GM12892 (cell line): ENCODE results near the gene C2orf72.
"Not testable (repeated sequence)": the region's sequence is repeated elsewhere in the genome, so short reads cannot be mapped to it uniquely, and the experiment has no call there.

Experiments used
- DNase-seq: peaks from one replicate; pipeline ENCODE4 v3.0.0; 2011; ENCODE audit not compliant: insufficient read length
- FAIRE-seq: peaks from 2 replicates; lab custom pipeline; 2011; peaks lifted over from hg19 to GRCh38; lab: Jason Lieb, UNC
- POLR2A ChIP-seq: IDR thresholded peaks from 2 replicates; pipeline ENCODE4 v1.6.1; 2011; ENCODE audit warnings: low read depth, low read length, control low read depth
- POLR2AphosphoS5 ChIP-seq: IDR thresholded peaks from 2 replicates; pipeline ENCODE4 v1.6.1; 2011; ENCODE audit warnings: low read depth, low read length, control low read depth
- TAF1 ChIP-seq: IDR thresholded peaks from 2 replicates; pipeline ENCODE4 v1.6.1; 2011; ENCODE audit warnings: low read depth, mild to moderate bottlenecking, control low read depth, low read length, borderline replicate concordance

The C2orf72 gene

DNA sequence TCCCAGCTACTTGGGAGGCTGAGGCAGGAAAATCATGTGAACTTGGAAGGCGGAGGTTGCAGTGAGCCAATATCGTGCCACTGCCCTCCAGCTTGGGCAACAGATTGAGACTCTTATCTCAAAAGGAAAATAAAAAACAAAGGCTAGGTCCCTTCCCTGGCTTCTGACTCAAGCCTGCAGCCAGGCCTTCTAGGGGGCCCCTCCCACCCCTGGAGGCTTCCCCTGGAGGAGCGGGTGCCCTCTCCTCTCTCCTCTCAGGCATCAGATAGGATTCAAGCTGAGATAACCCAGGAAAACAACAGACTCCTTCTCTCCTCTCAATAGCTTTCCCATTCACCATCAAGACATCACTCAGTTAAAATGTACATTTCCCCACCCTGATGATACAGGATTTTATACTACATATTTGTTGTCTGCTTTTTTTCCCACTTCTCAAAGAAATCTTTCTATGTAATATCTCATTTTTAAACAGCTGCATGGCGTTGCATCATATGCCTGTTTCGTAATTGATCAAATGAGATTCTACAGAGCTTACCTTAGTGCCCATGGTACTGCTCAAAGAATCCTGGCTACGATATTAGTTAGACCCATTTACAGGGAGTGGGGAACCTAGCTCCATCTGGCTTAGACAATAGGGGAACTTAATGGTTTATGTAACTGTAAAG is 20.6 kb upstream of the C2orf72 start:
- FAIRE-seq: no peak
- TF ChIP-seq POLR2A (no peak), TAF1 (no peak)
- DNase-seq: no peak

DNA sequence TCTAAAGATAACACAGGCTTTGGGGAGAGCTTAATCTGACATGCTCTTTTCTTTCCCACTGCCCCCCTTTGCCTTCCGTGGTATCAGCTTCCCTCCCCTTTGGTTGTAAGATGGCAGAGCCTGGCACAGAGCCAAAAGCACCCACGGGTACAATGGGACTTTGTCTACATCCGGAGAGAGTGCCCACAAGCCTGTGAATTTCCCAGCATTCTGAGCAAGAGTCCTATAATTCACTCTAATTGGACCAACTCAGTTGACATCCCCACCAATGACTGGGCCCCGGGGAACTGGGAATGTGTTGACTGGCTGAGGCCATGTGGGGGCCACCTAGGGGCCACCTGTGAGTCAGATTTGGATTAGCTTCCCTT is 20.1 kb upstream of the C2orf72 start:
- DNase-seq: no peak
- no peak for TF ChIP-seq POLR2A
- TF ChIP-seq TAF1: no peak
- no peak for TF ChIP-seq POLR2AphosphoS5
- FAIRE-seq: no peak

GRCh38 chr2:231018184-231018583 is 19.1 kb upstream of the C2orf72 start:
- no peak for DNase-seq
- FAIRE-seq: no peak

GRCh38 chr2:231025059-231025458 is 12.3 kb upstream of the C2orf72 start:
- not testable (repeated sequence) for FAIRE-seq, DNase-seq

More at GRCh38 chr2:231018184-231018583, 19.1 kb upstream of the C2orf72 start:
- TF ChIP-seq POLR2A (no peak), POLR2AphosphoS5 (no peak), TAF1 (no peak)

DNA sequence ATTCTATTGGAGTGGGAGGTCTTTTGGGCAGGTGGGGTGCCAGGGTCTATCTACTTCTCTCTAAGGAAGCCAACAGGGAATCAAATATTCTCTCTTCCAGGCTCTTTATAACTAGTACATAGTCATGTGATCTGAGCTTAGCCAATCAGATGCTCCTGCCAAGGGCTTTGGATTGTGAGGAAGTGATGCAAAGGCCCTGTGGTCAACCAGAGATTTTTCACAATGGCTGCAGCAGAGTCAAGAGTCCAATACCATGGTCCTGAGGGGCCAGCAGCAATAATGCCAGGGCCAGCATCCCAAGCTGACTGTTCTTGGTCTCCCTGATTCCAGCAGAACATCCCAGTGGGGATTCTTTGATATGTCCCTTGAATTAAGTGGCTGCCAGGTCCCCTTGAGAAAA is 8.4 kb upstream of the C2orf72 start:
- DNase-seq (no peak), FAIRE-seq (no peak)
- no peak for TF ChIP-seq POLR2A
- TF ChIP-seq TAF1: no peak

- TF ChIP-seq POLR2A: no peak
- no peak for TF ChIP-seq TAF1
- no peak for TF ChIP-seq POLR2AphosphoS5
- no peak for DNase-seq
- no peak for FAIRE-seq
Measured at GRCh38 chr2:231029563-231029962, 7.8 kb upstream of the C2orf72 start.

DNA sequence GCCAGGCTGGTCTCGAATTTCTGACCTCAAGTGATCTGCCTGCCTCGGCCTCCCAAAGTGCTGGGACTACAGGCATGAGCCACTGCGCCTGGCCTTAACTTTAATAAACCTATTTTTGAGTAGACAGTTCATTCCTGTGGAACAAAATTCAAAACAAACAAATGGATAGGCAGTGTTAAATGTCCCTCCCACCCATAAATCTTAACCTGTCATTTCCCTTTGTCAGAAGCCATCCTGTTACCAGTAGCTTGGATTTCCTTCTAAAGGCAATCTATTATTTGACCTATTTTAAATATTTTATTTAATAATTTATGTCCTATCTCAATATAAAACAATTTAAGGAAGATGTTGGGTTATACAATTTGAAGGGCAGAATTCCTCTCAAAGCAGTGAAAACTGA is 6.6 kb upstream of the C2orf72 start:
- FAIRE-seq: no peak
- DNase-seq: no peak
- TF ChIP-seq TAF1: no peak
- TF ChIP-seq POLR2A: no peak
- TF ChIP-seq POLR2AphosphoS5: no peak

DNA sequence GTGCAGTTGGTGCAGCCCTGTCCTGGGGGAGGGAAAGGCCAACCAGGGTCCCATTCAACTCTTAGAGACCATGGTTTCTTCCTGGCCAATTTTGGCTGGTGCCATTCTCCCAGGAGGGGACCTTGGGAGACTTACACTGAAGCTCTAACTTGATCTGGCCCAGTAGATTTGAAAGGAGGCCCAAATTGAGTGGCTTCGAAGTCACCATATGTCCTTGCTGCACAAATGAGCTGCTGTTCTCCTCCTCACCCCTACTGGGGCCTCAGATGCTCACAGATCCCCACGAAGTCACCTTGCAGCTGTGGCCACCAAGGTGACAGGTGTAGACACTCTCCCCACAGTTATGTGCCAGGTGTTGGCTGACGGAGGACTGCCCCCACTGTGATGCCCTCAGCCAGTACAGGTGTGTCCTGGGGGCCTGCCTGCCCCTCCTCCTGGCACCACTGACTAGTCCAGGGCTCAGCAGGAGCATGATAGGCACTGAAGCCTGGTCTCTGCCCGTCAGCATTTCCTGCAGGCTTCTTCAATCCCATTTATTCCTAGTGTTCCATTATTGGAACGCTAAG is 4.7 kb upstream of the C2orf72 start:
- TF ChIP-seq POLR2A (no peak), POLR2AphosphoS5 (no peak), TAF1 (no peak)
- no peak for FAIRE-seq
- no peak for DNase-seq

GRCh38 chr2:231033147-231034132 is 3.9 kb upstream of the C2orf72 start:
- FAIRE-seq: no peak
- TF ChIP-seq POLR2AphosphoS5 (no peak), TAF1 (no peak), POLR2A (no peak)
- no peak for DNase-seq

DNA sequence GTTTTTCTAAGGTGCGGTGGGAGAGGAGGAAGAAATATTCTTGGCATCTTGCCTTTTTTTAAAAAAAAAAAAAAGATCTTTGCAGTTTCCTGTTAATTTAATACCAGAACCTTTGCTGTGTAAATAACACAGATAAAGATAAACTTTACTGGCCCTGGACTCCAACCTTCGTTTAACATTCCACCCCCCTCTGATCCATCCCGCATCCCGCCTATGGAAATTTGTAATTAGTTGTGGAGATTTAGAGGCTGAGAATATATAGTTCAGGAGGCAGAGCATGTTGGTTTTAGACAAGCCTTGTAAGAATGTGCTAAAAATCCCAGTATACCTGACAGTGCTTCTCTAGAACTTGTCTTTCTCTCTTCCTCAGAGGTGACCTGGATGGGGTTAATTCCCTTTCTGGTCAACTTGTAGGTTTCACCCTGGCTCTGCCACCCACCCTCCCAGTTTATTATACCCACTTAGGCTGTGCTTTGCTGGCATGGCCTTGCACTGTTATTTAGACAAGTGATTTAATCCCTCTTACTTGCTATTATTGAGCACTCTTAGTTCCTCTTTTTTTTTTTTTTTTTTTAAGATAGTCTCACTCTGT is 2.9 kb upstream of the C2orf72 start:
- FAIRE-seq (no peak), DNase-seq (no peak)
- TF ChIP-seq POLR2A: no peak
- no peak for TF ChIP-seq TAF1
- TF ChIP-seq POLR2AphosphoS5: no peak

- no peak for TF ChIP-seq POLR2AphosphoS5
- no peak for TF ChIP-seq TAF1
- no peak for TF ChIP-seq POLR2A
- no peak for DNase-seq
- FAIRE-seq: no peak
Measured at GRCh38 chr2:231036131-231036530, 1.2 kb upstream of the C2orf72 start.
